PFSK-1 (cell line): ENCODE data around the gene APOBEC3G.

Source experiments
- FOXP2 ChIP-seq: optimal IDR thresholded peaks from 2 replicates; pipeline ENCODE3; 2011; ENCODE audit warnings: borderline replicate concordance, control low read depth, inconsistent platforms; ENCODE audit not compliant: insufficient read depth; ENCODE audit errors: extremely low read length, extremely low read depth
- POLR2AphosphoS5 ChIP-seq: IDR thresholded peaks from 2 replicates; pipeline ENCODE4 v1.6.1; 2012; ENCODE audit warnings: low read depth, mild to moderate bottlenecking, control low read depth, low read length, moderate library complexity
- REST ChIP-seq, 2 experiments: IDR thresholded peaks; 2 replicates each; pipeline versions ENCODE4 v1.6.1 to v1.8.0; 2011 to 2012; ENCODE audit warnings: low read depth in 2 of 2, low read length in 2 of 2, control low read depth in 1 of 2, inconsistent platforms in 1 of 2, mild to moderate bottlenecking in 1 of 2, moderate library complexity in 1 of 2; ENCODE audit not compliant: insufficient read depth in 1 of 2
- SIN3A ChIP-seq: IDR thresholded peaks from 2 replicates; pipeline ENCODE4 v1.6.1; 2012; ENCODE audit warnings: mild to moderate bottlenecking, low read length, moderate library complexity, borderline replicate concordance; ENCODE audit not compliant: insufficient read depth
- TAF1 ChIP-seq: IDR thresholded peaks from 2 replicates; pipeline ENCODE4 v1.6.1; 2012; ENCODE audit warnings: low read length, control low read depth, borderline replicate concordance; ENCODE audit not compliant: insufficient read depth

- TF ChIP-seq POLR2AphosphoS5 (no peak), REST (IDR thresholded peaks at IDR 0.05; ENCODE audit: insufficient read depth in 1 of 2, low read depth in 2 of 2, low read length in 2 of 2) (no peak), SIN3A (no peak), TAF1 (no peak), FOXP2 (no peak)
Observed at GRCh38 chr22:39120983-39121382, 43.9 kb downstream of the APOBEC3G start.
